ENCODE results near the gene UBE2I.

Gene UBE2I

DNA sequence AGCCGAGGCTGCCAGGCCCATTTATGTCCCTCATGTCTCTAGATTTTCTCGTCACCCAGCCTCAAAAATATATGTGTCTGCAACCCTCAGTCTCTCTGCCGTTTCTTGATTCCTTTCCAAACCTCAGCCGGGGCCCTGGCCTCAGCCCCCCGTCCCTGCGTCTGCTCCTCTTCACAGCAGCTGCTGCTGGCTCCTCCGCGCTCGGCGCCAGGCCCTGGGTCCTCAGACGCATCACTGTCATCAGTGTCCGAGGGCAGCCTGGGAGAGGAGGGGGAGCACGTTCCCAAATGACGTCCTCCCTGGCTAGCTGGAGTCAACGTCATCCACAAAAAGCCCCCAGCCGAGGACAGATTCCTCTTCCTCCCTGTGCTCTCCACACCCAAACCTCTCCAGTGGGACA is 39.9 kb downstream of the UBE2I start:
- H3K9me3 ChIP-seq (ENCODE audit: control insufficient read depth, insufficient read depth, low read depth, low read length): no peaks in the 10 kb centered on the region
- H3K4me1 ChIP-seq (ENCODE audit: control insufficient read depth, insufficient read depth, low read length): peaks cover 5% of the 10 kb centered on the region; the same call in 1 of the 2 replicates
- ChIA-PET POLR2A (interaction anchor here (0.6 kb wide), 1 partner anchor 262 kb away, joined by 4 read pairs; no protein-coding TSS in a partner anchor), CTCF (no interaction called here)
- no peak for TF ChIP-seq PATZ1 (tag by site-specific recombination; IDR thresholded peaks at IDR 0.05)
- no peak for TF ChIP-seq ZNF585B (tag by site-specific recombination; IDR thresholded peaks at IDR 0.05)
- no peak for TF ChIP-seq ZNF423 (tag by site-specific recombination; IDR thresholded peaks at IDR 0.05)
- TF ChIP-seq, protein P1, sequence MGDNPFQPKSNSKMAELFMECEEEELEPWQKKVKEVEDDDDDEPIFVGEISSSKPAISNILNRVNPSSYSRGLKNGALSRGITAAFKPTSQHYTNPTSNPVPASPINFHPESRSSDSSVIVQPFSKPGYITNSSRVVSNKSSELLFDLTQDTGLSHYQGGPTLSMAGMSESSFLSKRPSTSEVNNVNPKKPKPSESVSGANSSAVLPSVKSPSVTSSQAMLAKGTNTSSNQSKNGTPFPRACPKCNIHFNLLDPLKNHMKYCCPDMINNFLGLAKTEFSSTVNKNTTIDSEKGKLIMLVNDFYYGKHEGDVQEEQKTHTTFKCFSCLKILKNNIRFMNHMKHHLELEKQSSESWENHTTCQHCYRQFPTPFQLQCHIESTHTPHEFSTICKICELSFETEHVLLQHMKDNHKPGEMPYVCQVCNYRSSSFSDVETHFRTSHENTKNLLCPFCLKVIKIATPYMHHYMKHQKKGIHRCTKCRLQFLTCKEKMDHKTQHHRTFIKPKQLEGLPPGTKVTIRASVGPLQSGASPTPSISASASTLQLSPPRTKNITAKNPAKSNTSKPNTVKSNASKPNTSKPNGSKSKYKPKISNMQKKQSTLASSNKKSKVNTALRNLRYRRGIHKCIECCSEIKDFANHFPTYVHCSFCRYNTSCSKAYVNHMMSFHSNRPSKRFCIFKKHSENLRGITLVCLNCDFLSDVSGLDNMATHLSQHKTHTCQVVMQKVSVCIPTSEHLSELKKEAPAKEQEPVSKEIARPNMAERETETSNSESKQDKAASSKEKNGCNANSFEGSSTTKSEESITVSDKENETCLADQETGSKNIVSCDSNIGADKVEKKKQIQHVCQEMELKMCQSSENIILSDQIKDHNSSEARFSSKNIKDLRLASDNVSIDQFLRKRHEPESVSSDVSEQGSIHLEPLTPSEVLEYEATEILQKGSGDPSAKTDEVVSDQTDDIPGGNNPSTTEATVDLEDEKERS (tag by site-specific recombination; IDR thresholded peaks at IDR 0.05): no peak
- no peak for TF ChIP-seq ZNF175 (tag by site-specific recombination; IDR thresholded peaks at IDR 0.05)
- no peak for TF ChIP-seq SETDB1 (IDR thresholded peaks at IDR 0.05; ENCODE audit: insufficient read length, low read length)
- no peak for TF ChIP-seq ZXDB (tag by site-specific recombination; IDR thresholded peaks at IDR 0.05)
- TF ChIP-seq ZNF792 (tag by site-specific recombination; IDR thresholded peaks at IDR 0.05): no peak
- TF ChIP-seq ZNF24 (tag by site-specific recombination; IDR thresholded peaks at IDR 0.05): no peak
- H3K4me3 ChIP-seq (ENCODE audit: low read depth, low read length): no peak overlapping the region
- H3K27ac ChIP-seq (ENCODE audit: extremely low read depth, low read depth, low read length): no peak overlapping the region
- H3K36me3 ChIP-seq (ENCODE audit: control insufficient read depth in 2 of 2, insufficient read depth in 1 of 2, low read length in 2 of 2): peaks cover 0 to 34% of the 10 kb centered on the region in 2 experiments; a peak in 1 of 3 replicates

DNA sequence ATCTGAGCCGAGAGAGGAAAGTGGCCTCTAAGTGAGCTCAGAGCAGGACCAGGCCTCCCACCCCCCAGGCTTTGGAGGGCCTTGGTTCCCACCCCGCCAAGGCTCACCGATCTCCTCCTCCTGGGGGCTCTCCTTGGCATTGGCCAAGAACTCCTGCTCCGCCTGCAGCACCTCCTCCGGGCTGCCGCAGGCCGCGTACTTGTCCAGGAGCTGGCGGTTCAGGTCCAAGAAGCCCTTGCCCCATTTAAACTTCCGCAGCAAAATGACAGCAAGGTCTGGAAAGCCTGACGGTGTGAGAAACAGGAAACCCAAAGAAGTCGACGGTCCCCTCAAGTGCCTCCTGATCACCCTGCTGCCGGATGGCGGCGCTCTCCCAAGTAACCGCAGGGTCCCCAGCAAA is 40.5 kb downstream of the UBE2I start:
- Histone ChIP-seq H3K4me1 (ENCODE audit: control insufficient read depth, insufficient read depth, low read length) (peaks cover 5% of the 10 kb centered on the region; the same call in 1 of the 2 replicates), H3K36me3 (ENCODE audit: control insufficient read depth in 2 of 2, insufficient read depth in 1 of 2, low read length in 2 of 2) (peaks cover 0 to 34% of the 10 kb centered on the region in 2 experiments; a peak in 1 of 3 replicates), H3K9me3 (ENCODE audit: control insufficient read depth, insufficient read depth, low read depth, low read length) (no peaks in the 10 kb centered on the region), H3K27ac (ENCODE audit: extremely low read depth, low read depth, low read length) (no peak overlapping the region), H3K4me3 (ENCODE audit: low read depth, low read length) (no peak overlapping the region)
- CTCF ChIA-PET: no interaction called here
- no peak for TF ChIP-seq ZNF830 (tag by site-specific recombination; IDR thresholded peaks at IDR 0.05; ENCODE audit: low read depth)
- TF ChIP-seq BCL11A (tag by site-specific recombination; IDR thresholded peaks at IDR 0.05; ENCODE audit: low read depth): no peak
- TF ChIP-seq ZNF223 (tag by site-specific recombination; IDR thresholded peaks at IDR 0.05): no peak
- no peak for TF ChIP-seq KLF7 (tag by site-specific recombination; IDR thresholded peaks at IDR 0.05; ENCODE audit: borderline replicate concordance)
- no peak for TF ChIP-seq ZNF692 (tag by site-specific recombination; IDR thresholded peaks at IDR 0.05)
- TF ChIP-seq ZSCAN16 (tag by site-specific recombination; IDR thresholded peaks at IDR 0.05): no peak
- TF ChIP-seq KLF1 (tag by site-specific recombination; IDR thresholded peaks at IDR 0.05): no peak
- TF ChIP-seq, protein P2, sequence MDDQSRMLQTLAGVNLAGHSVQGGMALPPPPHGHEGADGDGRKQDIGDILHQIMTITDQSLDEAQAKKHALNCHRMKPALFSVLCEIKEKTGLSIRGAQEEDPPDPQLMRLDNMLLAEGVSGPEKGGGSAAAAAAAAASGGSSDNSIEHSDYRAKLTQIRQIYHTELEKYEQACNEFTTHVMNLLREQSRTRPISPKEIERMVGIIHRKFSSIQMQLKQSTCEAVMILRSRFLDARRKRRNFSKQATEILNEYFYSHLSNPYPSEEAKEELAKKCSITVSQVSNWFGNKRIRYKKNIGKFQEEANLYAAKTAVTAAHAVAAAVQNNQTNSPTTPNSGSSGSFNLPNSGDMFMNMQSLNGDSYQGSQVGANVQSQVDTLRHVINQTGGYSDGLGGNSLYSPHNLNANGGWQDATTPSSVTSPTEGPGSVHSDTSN (CRISPR knock-in tag; IDR thresholded peaks at IDR 0.05): no peak
- no peak for TF ChIP-seq ZNF585B (tag by site-specific recombination; IDR thresholded peaks at IDR 0.05)
- no peak for TF ChIP-seq ZNF266 (tag by site-specific recombination; IDR thresholded peaks at IDR 0.05; ENCODE audit: low read depth)
- no peak for TF ChIP-seq ZNF768 (tag by site-specific recombination; IDR thresholded peaks at IDR 0.05)
- TF ChIP-seq ZNF488 (tag by site-specific recombination; IDR thresholded peaks at IDR 0.05): no peak
- POLR2A ChIA-PET: no interaction called here

Measured in HEK293 (cell line).